H1 (cell line): Measurements from ENCODE around the gene LRRC14B. TPM values are rescaled to one million over a fixed set of nuclear protein-coding genes. Genes with fewer than 3 reads are reported as not detected.

Experiments used
- CTCF ChIA-PET: fragments of 300-600 bp; sonication (Branson Sonifier 250); formaldehyde crosslinking; loops from one replicate; lab custom pipeline; 2021; ENCODE audit not compliant: partially characterized antibody; lab: Charles Lee
- POLR2A ChIA-PET: fragments of 300-600 bp; sonication (Branson Sonifier 250); formaldehyde crosslinking; loops from one replicate; lab custom pipeline; 2021; ENCODE audit warnings: inconsistent platforms; ENCODE audit not compliant: partially characterized antibody; lab: Charles Lee
- DNase-seq, 2 experiments: peaks; one replicate each; pipeline versions ENCODE4 v3.0.0 to v3.0.0-alpha.2; 2010 to 2022; ENCODE audit warnings: low spot score in 2 of 2, low read depth in 1 of 2, mixed read lengths in 1 of 2
- FAIRE-seq: peaks from 2 replicates; lab custom pipeline; 2011; peaks lifted over from hg19 to GRCh38; lab: Jason Lieb, UNC
- H2AFZ ChIP-seq: 2 replicates; pipeline ENCODE4 v1.8.1; 2012; ENCODE audit warnings: low read length, inconsistent platforms
- H2AK5ac ChIP-seq: 2 replicates; pipeline ENCODE4 v1.6.1; 2013; ENCODE audit warnings: low read depth, low read length
- H2BK120ac ChIP-seq: replicated peaks from 2 replicates; pipeline ENCODE3; 2013; ENCODE audit warnings: low read depth, low read length, inconsistent platforms
- H2BK12ac ChIP-seq: 2 replicates; pipeline ENCODE4 v1.6.1; 2013; ENCODE audit warnings: low read depth, low read length
- H2BK15ac ChIP-seq: 2 replicates; pipeline ENCODE4 v1.6.1; 2013; ENCODE audit warnings: low read length
- H2BK20ac ChIP-seq: 2 replicates; pipeline ENCODE4 v1.6.1; 2013; ENCODE audit warnings: low read length
- H2BK5ac ChIP-seq: 2 replicates; pipeline ENCODE4 v1.6.1; 2013; ENCODE audit warnings: low read depth, low read length
- H3K14ac ChIP-seq: 2 replicates; pipeline ENCODE4 v1.6.1; 2013; ENCODE audit warnings: inconsistent platforms; ENCODE audit not compliant: insufficient read length
- H3K18ac ChIP-seq: 2 replicates; pipeline ENCODE4 v1.6.1; 2013; ENCODE audit warnings: low read length; ENCODE audit errors: extremely low read depth
- H3K23ac ChIP-seq: 2 replicates; pipeline ENCODE4 v1.6.1; 2013; ENCODE audit warnings: inconsistent platforms; ENCODE audit not compliant: insufficient read length
- H3K23me2 ChIP-seq: 2 replicates; pipeline ENCODE4 v1.6.1; 2013; ENCODE audit warnings: low read depth, low read length
- H3K27ac ChIP-seq: 2 replicates; pipeline ENCODE4 v1.6.1; 2011; ENCODE audit warnings: low read depth, low read length, inconsistent platforms
- H3K27me3 ChIP-seq, 4 experiments: replicated peaks in 1 of 4; 1 replicate in 1 of 4; 2 replicates in 3 of 4; pipeline versions ENCODE4 v1.6.1 to v1.8.1; 2011 to 2013; ENCODE audit warnings: low read length in 3 of 4, mild to moderate bottlenecking in 3 of 4, inconsistent platforms in 2 of 4, mixed read lengths in 2 of 4, moderate library complexity in 1 of 4; ENCODE audit not compliant: control insufficient read depth in 3 of 4, insufficient read depth in 3 of 4; ENCODE audit errors: extremely low read depth in 1 of 4
- H3K36me3 ChIP-seq, 4 experiments: 2 replicates each; pipeline versions ENCODE4 v1.6.1 to v1.8.1; 2011 to 2013; ENCODE audit warnings: mild to moderate bottlenecking in 4 of 4, low read length in 3 of 4, moderate library complexity in 2 of 4, control low read depth in 1 of 4, inconsistent platforms in 1 of 4; ENCODE audit not compliant: insufficient read depth in 4 of 4, control insufficient read depth in 2 of 4
- H3K4ac ChIP-seq: replicated peaks from 2 replicates; pipeline ENCODE3; 2013; ENCODE audit warnings: low read length, low read depth, mixed read lengths, inconsistent platforms; ENCODE audit not compliant: insufficient read length
- H3K4me1 ChIP-seq, 4 experiments: replicated peaks in 1 of 4; 1 replicate in 1 of 4; 2 replicates in 3 of 4; pipeline versions ENCODE4 v1.6.1 to v1.8.1; 2011 to 2013; ENCODE audit warnings: low read length in 3 of 4, inconsistent platforms in 2 of 4, mixed read lengths in 1 of 4; ENCODE audit not compliant: insufficient read depth in 4 of 4, control insufficient read depth in 3 of 4
- H3K4me2 ChIP-seq, 2 experiments: 2 replicates each; pipeline versions ENCODE4 v1.6.1 to v1.8.1; 2011 to 2013; ENCODE audit warnings: low read depth in 2 of 2, low read length in 2 of 2, control low read depth in 1 of 2, inconsistent platforms in 1 of 2, mild to moderate bottlenecking in 1 of 2; ENCODE audit not compliant: insufficient read depth in 1 of 2
- H3K4me3 ChIP-seq, 4 experiments: fragments of 200-600, 300-600 bp in 1 of 4; sonication (generic), shearing (Covaris generic), sonication (Bioruptor Twin) in 1 of 4; 2 replicates each; pipeline versions ENCODE4 v1.5.1 to v1.8.1; 2011 to 2016; ENCODE audit warnings: low read length in 4 of 4, low read depth in 3 of 4, control low read depth in 2 of 4, inconsistent platforms in 2 of 4, mild to moderate bottlenecking in 2 of 4, mixed read lengths in 1 of 4, moderate library complexity in 1 of 4; ENCODE audit not compliant: insufficient read depth in 2 of 4; ENCODE audit errors: extremely low read depth in 1 of 4
- H3K56ac ChIP-seq: replicated peaks from 2 replicates; pipeline ENCODE3; 2013; ENCODE audit warnings: low read depth, mild to moderate bottlenecking, mixed read lengths, low read length, inconsistent platforms; ENCODE audit not compliant: insufficient read length
- H3K79me1 ChIP-seq: 2 replicates; pipeline ENCODE4 v1.6.1; 2013; ENCODE audit warnings: low read depth, low read length, control low read depth
- H3K79me2 ChIP-seq, 2 experiments: 2 replicates each; pipeline versions ENCODE4 v1.6.1 to v1.8.1; 2012 to 2013; ENCODE audit warnings: low read length in 2 of 2, mild to moderate bottlenecking in 2 of 2, inconsistent platforms in 1 of 2; ENCODE audit not compliant: insufficient read depth in 2 of 2, control insufficient read depth in 1 of 2
- H3K9ac ChIP-seq, 4 experiments: replicated peaks in 1 of 4; 1 replicate in 1 of 4; 2 replicates in 3 of 4; pipeline versions ENCODE4 v1.6.1 to v1.8.1; 2011 to 2013; ENCODE audit warnings: low read depth in 3 of 4, low read length in 3 of 4, control low read depth in 2 of 4, mild to moderate bottlenecking in 2 of 4, moderate library complexity in 2 of 4, inconsistent platforms in 1 of 4; ENCODE audit errors: extremely low read depth in 1 of 4
- H3K9me3 ChIP-seq, 2 experiments: 2 replicates each; pipeline versions ENCODE4 v1.6.1 to v1.8.1; 2012 to 2013; ENCODE audit warnings: mild to moderate bottlenecking in 2 of 2, moderate library complexity in 2 of 2, control low read depth in 1 of 2, inconsistent platforms in 1 of 2, low read depth in 1 of 2, low read length in 1 of 2, mixed read lengths in 1 of 2; ENCODE audit not compliant: insufficient read depth in 2 of 2
- H4K20me1 ChIP-seq, 2 experiments: replicated peaks in 1 of 2; 2 replicates each; pipeline versions ENCODE3 to v1.8.1; 2011 to 2013; ENCODE audit warnings: inconsistent platforms in 2 of 2, low read length in 2 of 2, mild to moderate bottlenecking in 1 of 2; ENCODE audit not compliant: insufficient read depth in 2 of 2, control insufficient read depth in 1 of 2
- H4K5ac ChIP-seq: 2 replicates; pipeline ENCODE4 v1.6.1; 2013; ENCODE audit warnings: low read length, low read depth, mixed read lengths, inconsistent platforms; ENCODE audit not compliant: insufficient read length
- H4K8ac ChIP-seq: 2 replicates; pipeline ENCODE4 v1.8.0; 2013; ENCODE audit warnings: mild to moderate bottlenecking, moderate library complexity, low read length, inconsistent platforms; ENCODE audit not compliant: insufficient read depth; ENCODE audit errors: extremely low read depth
- H4K91ac ChIP-seq: replicated peaks from 2 replicates; pipeline ENCODE3; 2013; ENCODE audit warnings: low read length, mixed read lengths, inconsistent platforms; ENCODE audit not compliant: insufficient read length
- CHD1 ChIP-seq: IDR thresholded peaks from 2 replicates; pipeline ENCODE4 v1.6.1; 2012; ENCODE audit warnings: low read depth, low read length, improper control_type of control experiment
- EGR1 ChIP-seq: IDR thresholded peaks from 2 replicates; pipeline ENCODE4 v1.6.1; 2011; ENCODE audit warnings: low read depth, low read length, borderline replicate concordance
- EZH2 ChIP-seq: fragments of 200-600 bp; sonication (generic); IDR thresholded peaks from 2 replicates; pipeline ENCODE4 v1.7.1; 2012; ENCODE audit warnings: low read depth, mild to moderate bottlenecking, moderate library complexity, low read length, inconsistent platforms; ENCODE audit not compliant: severe bottlenecking
- POLR2AphosphoS5 ChIP-seq: IDR thresholded peaks from 2 replicates; pipeline ENCODE4 v1.6.1; 2011; ENCODE audit warnings: low read depth, low read length
- RAD21 ChIP-seq, 2 experiments: IDR thresholded peaks in 1 of 2; conservative IDR thresholded peaks in 1 of 2; 2 replicates each; pipeline ENCODE4 v1.6.1; 2011; ENCODE audit warnings: low read depth in 2 of 2, low read length in 2 of 2, improper control_type of control experiment in 1 of 2, inconsistent platforms in 1 of 2, mild to moderate bottlenecking in 1 of 2, moderate library complexity in 1 of 2
- RNF2 ChIP-seq: fragments of 200-900, 300-1000 bp; sonication (generic); IDR thresholded peaks from 2 replicates; pipeline ENCODE4 v1.7.1; 2016; ENCODE audit warnings: borderline replicate concordance, low read depth, mild to moderate bottlenecking, antibody characterized with exemption, low read length; ENCODE audit not compliant: poor library complexity, severe bottlenecking; ENCODE audit errors: missing control alignments
- SIN3A ChIP-seq, 2 experiments: IDR thresholded peaks in 1 of 2; conservative IDR thresholded peaks in 1 of 2; 2 replicates each; pipeline ENCODE4 v1.6.1; 2011 to 2012; ENCODE audit warnings: low read length in 2 of 2, improper control_type of control experiment in 1 of 2, low read depth in 1 of 2, mild to moderate bottlenecking in 1 of 2
- WGBS, 2 experiments: shearing (Covaris generic) in 1 of 2; methylation state at CpG; one replicate each; pipeline versions ENCODE4 v1.1.6 to v1.1.7; 2013 to 2015; ENCODE audit warnings: low lambda C conversion rate in 2 of 2, mixed read lengths in 2 of 2, inconsistent platforms in 1 of 2, low coverage in 1 of 2, missing lambda C conversion rate in 1 of 2; ENCODE audit not compliant: insufficient replicate concordance in 2 of 2, insufficient coverage in 1 of 2, insufficient read length in 1 of 2; ENCODE audit errors: extremely low coverage in 1 of 2, missing lambda C conversion rate in 1 of 2; 5-methylcytosine and 5-hydroxymethylcytosine counted together
- polyA plus RNA-seq, 7 experiments: library from polyadenylated mRNA; depleted of rRNA in 3 of 7; stranded (reverse) in 5 of 7; unstranded in 2 of 7; fragments of >200 nt in 5 of 7; fragments of 200-250 nt in 2 of 7; gene quantifications; 1 replicate in 5 of 7; 2 replicates in 1 of 7; 4 replicates in 1 of 7; pipeline versions ENCODE4 v1.2.1 to v1.2.3, GENCODE V29; 2011 to 2013; ENCODE audit warnings: missing spikeins in 2 of 7, mixed read lengths in 2 of 7
- total RNA-seq: library from RNA; stranded (reverse); fragmentation: NEBNext Ultra II Directional; extraction: Animal tissue kit (Norgen Biotek cat#: 25700); gene quantifications from 2 replicates; pipeline ENCODE4 v1.2.1, GENCODE V29; 2021

The LRRC14B gene
- total and polyA plus RNA-seq, 2 of the 8 experiments (the other 6 are each of a cell fraction or from before 2014, with no cell fraction given) = not detected

- H3K27ac ChIP-seq = no peak overlapping the region
- no peak overlapping the region for H2BK12ac ChIP-seq
- no peak overlapping the region for H4K91ac ChIP-seq
- WGBS, 2 experiments = 92% methylated on average over 11 of the region's 19 CpGs; no CpG with 5 or more reads in 1 of the 2 experiments
- no peak overlapping the region for H2AK5ac ChIP-seq
- H3K79me1 ChIP-seq = no peaks in the 10 kb centered on the region; the same call in 1 of the 2 replicates
- peaks cover 0 to 2% of the 10 kb centered on the region in 2 experiments for H4K20me1 ChIP-seq
- no peaks in the 10 kb centered on the region for H3K79me2 ChIP-seq
- TF ChIP-seq POLR2AphosphoS5 (no peak), EGR1 (no peak), EZH2 (no peak), RAD21 (IDR thresholded peaks at IDR 0.05 in 1 of 2, conservative IDR thresholded peaks at IDR 0.05 in 1 of 2; ENCODE audit: low read depth in 2 of 2, low read length in 2 of 2) (no peak), RNF2 (no peak), SIN3A (conservative IDR thresholded peaks at IDR 0.05 in 1 of 2, IDR thresholded peaks at IDR 0.05 in 1 of 2; ENCODE audit: low read depth in 1 of 2, low read length in 2 of 2) (no peak), CHD1 (no peak)
- TF ChIP-seq, all 59 proteins: peak for 0
- Histone ChIP-seq H3K4ac (no peak overlapping the region), H3K9me3 (peaks cover 0 to 4% of the 10 kb centered on the region in 2 experiments; a peak in 1 of 4 replicates), H3K14ac (no peak overlapping the region), H3K23me2 (no peaks in the 10 kb centered on the region), H3K56ac (no peak overlapping the region), H3K36me3 (peaks cover 2 to 49% (median 11%) of the 10 kb centered on the region in 4 experiments; a peak in 5 of 8 replicates), H4K8ac (no peak overlapping the region), H3K4me2 (no peak overlapping the region), H3K23ac (no peak overlapping the region), H2BK120ac (no peak overlapping the region), H2BK5ac (no peak overlapping the region), H3K4me1 (no peaks in the 10 kb centered on the region), H4K5ac (no peak overlapping the region), H2BK20ac (no peak overlapping the region), H3K18ac (no peak overlapping the region), H2AFZ (no peak overlapping the region), H3K9ac (no peak overlapping the region), H3K27me3 (no peaks in the 10 kb centered on the region), H3K4me3 (no peak overlapping the region), H2BK15ac (no peak overlapping the region)
- FAIRE-seq (no peak), DNase-seq (no peak)
- POLR2A ChIA-PET = interaction anchor here (0.9 to 4.5 kb wide), 4 partner anchors 17 to 70 kb away, joined by 3 to 18 read pairs (median 4); partner anchors contain the start of gene PLEKHG4B
- CTCF ChIA-PET = interaction anchor here (0.9 to 1.3 kb wide), 5 partner anchors 8 to 121 kb away, joined by 3 to 5 read pairs (median 4); no protein-coding TSS in a partner anchor
These were observed 29.1 kb upstream of the LRRC14B start for GRCh38 chr5:162190-162564.
